ENCODE measurements around the gene CRYAB. TPM values are rescaled to one million over a fixed set of nuclear protein-coding genes. Genes with fewer than 3 reads are reported as not detected.

CRYAB gene
- total RNA-seq, 1 experiment from 2014 or later = 1.1 TPM

DNA sequence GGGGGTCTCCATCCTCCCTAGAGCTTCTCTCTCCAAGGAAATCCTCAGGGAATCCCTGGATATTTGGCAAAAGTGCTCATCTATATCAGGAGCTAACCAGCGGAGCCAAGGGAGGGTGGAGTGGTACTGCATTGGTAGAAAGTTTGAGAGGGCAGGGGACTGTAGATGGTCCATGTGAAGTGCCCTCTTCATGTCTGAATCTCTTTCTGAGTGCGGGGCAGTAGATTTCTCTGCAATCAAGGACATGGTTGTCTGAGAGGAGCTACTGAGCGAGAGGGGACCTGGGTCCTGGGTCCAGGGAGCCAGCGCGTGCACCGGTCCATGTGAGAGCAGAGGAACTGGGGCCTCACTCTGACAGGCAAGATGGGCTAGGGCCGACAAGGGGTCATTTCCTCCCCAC is 26.3 kb upstream of the CRYAB start:
- H3K4me1 Mint-ChIP-seq (ENCODE audit: low read depth, unreplicated experiment) = peaks cover 15% of the 10 kb centered on the region
- H3K27me3 ChIP-seq (replicated peaks; ENCODE audit: control insufficient read depth, insufficient read depth, low read length) = no peaks in the 10 kb centered on the region
- H3K4me3 Mint-ChIP-seq (ENCODE audit: unreplicated experiment) = peak overlapping the region; percentile 77
- no TSS peak for BruUV-seq (replicated peaks)
- intact Hi-C loops (cut with micrococcal nuclease; ENCODE audit: unreplicated experiment) = loop anchor here (2.0 kb wide), 1 partner anchor 87 kb away; the partner anchor contains the start of gene DLAT
- H3K9me3 Mint-ChIP-seq (ENCODE audit: unreplicated experiment) = no peaks in the 10 kb centered on the region
- H3K36me3 Mint-ChIP-seq (ENCODE audit: insufficient read depth, unreplicated experiment) = peaks cover 5% of the 10 kb centered on the region
- no peak for DNase-seq
- H3K4me1 ChIP-seq = peaks cover 17% of the 10 kb centered on the region
- TF ChIP-seq, protein P1, sequence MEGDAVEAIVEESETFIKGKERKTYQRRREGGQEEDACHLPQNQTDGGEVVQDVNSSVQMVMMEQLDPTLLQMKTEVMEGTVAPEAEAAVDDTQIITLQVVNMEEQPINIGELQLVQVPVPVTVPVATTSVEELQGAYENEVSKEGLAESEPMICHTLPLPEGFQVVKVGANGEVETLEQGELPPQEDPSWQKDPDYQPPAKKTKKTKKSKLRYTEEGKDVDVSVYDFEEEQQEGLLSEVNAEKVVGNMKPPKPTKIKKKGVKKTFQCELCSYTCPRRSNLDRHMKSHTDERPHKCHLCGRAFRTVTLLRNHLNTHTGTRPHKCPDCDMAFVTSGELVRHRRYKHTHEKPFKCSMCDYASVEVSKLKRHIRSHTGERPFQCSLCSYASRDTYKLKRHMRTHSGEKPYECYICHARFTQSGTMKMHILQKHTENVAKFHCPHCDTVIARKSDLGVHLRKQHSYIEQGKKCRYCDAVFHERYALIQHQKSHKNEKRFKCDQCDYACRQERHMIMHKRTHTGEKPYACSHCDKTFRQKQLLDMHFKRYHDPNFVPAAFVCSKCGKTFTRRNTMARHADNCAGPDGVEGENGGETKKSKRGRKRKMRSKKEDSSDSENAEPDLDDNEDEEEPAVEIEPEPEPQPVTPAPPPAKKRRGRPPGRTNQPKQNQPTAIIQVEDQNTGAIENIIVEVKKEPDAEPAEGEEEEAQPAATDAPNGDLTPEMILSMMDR (IDR thresholded peaks at IDR 0.05; ENCODE audit: insufficient read depth in 1 of 2, low read depth in 1 of 2, low read length in 1 of 2, severe bottlenecking in 1 of 2, unreplicated experiment in 1 of 2) = no peak
- H3K27ac Mint-ChIP-seq (ENCODE audit: unreplicated experiment) = peak overlapping the region; percentile 2
- H3K4me3 ChIP-seq (ENCODE audit: low read depth, low read length) = no peak overlapping the region
- H3K9me3 ChIP-seq = no peaks in the 10 kb centered on the region
- CTCF ChIA-PET = interaction anchor here (0.9 to 5.5 kb wide), 5 partner anchors 11 to 85 kb away, joined by 3 to 66 read pairs (median 3); partner anchors contain the start of gene C11orf52
- POLR2A ChIA-PET = interaction anchor here (0.8 kb wide), 1 partner anchor 11 kb away, joined by 5 read pairs; no protein-coding TSS in a partner anchor
- no peaks in the 10 kb centered on the region for H3K36me3 ChIP-seq (ENCODE audit: control insufficient read depth, insufficient read depth, low read length)
- H3K27me3 Mint-ChIP-seq (ENCODE audit: insufficient read depth, unreplicated experiment) = no peaks in the 10 kb centered on the region

DNA sequence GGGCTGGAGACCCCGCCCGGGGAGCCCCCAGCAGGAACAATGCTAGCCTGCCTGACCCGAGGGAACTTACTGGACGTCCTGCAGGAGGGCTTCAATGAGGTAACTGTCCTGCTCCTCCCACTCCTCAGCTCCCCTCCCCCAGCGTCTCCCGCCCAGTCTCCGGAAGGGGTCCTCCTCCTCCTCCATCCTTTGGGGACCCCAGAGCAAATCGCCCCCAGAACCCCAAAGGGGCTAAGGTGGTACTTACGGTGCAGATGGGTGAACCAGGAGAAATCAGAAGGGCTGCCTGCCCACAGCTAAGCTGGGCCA is 25.8 kb upstream of the CRYAB start:
- TF ChIP-seq, protein P1 (IDR thresholded peaks at IDR 0.05; ENCODE audit: insufficient read depth in 1 of 2, low read depth in 1 of 2, low read length in 1 of 2, severe bottlenecking in 1 of 2, unreplicated experiment in 1 of 2) = no peak
- Histone ChIP-seq H3K27me3 (replicated peaks; ENCODE audit: control insufficient read depth, insufficient read depth, low read length) (no peaks in the 10 kb centered on the region), H3K4me3 (ENCODE audit: low read depth, low read length) (peak overlapping the region; percentile 93), H3K4me1 (peaks cover 17% of the 10 kb centered on the region), H3K36me3 (ENCODE audit: control insufficient read depth, insufficient read depth, low read length) (no peaks in the 10 kb centered on the region), H3K9me3 (no peaks in the 10 kb centered on the region)
- ChIA-PET POLR2A (interaction anchor here (0.8 kb wide), 1 partner anchor 11 kb away, joined by 5 read pairs; no protein-coding TSS in a partner anchor), CTCF (interaction anchor here (0.9 to 5.5 kb wide), 5 partner anchors 11 to 86 kb away, joined by 3 to 66 read pairs (median 3); partner anchors contain the start of gene C11orf52)
- intact Hi-C loops (cut with micrococcal nuclease; ENCODE audit: unreplicated experiment) = loop anchor here (2.0 kb wide), 1 partner anchor 87 kb away; the partner anchor contains the start of gene DLAT
- H3K27me3 Mint-ChIP-seq (ENCODE audit: insufficient read depth, unreplicated experiment) = no peaks in the 10 kb centered on the region
- no TSS peak for BruUV-seq (replicated peaks)
- peak overlapping the region; percentile 77 for H3K4me3 Mint-ChIP-seq (ENCODE audit: unreplicated experiment)
- H3K4me1 Mint-ChIP-seq (ENCODE audit: low read depth, unreplicated experiment) = peaks cover 15% of the 10 kb centered on the region
- H3K36me3 Mint-ChIP-seq (ENCODE audit: insufficient read depth, unreplicated experiment) = peaks cover 5% of the 10 kb centered on the region
- H3K9me3 Mint-ChIP-seq (ENCODE audit: unreplicated experiment) = no peaks in the 10 kb centered on the region
- no peak for DNase-seq
- peak overlapping the region; percentile 2 for H3K27ac Mint-ChIP-seq (ENCODE audit: unreplicated experiment)

DNA sequence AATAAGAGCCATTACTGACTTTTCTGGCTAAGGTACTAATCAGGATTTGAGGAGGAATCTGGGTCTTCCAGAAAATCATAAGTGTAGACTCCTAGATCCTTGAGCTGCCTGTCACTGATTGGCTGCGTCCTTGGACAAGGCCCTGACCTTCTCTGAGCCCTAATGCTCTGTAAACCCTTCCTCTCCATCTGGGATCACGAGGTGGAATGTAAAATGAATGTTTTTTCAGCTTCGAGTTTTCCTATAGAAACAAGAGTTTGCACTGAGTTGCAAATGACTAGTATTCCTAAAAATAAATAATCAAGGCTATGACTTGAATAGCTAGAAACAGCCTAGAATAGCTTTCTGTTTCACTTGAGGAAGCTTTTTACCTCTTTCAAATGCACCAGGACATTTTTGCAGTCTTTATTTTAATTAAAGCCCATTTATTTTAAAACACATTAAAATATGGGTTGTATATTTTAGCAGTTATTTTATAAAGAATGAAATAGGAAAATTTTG is 24.5 kb upstream of the CRYAB start:
- Histone ChIP-seq H3K27me3 (replicated peaks; ENCODE audit: control insufficient read depth, insufficient read depth, low read length) (no peaks in the 10 kb centered on the region), H3K4me1 (peaks cover 17% of the 10 kb centered on the region), H3K4me3 (ENCODE audit: low read depth, low read length) (peak overlapping the region; percentile 93), H3K36me3 (ENCODE audit: control insufficient read depth, insufficient read depth, low read length) (no peaks in the 10 kb centered on the region), H3K9me3 (no peaks in the 10 kb centered on the region)
- CTCF ChIA-PET = interaction anchor here (0.7 to 5.5 kb wide), 3 partner anchors 9 to 46 kb away, joined by 3 to 66 read pairs (median 17); no protein-coding TSS in a partner anchor
- TF ChIP-seq, protein P1 (IDR thresholded peaks at IDR 0.05; ENCODE audit: insufficient read depth in 1 of 2, low read depth in 1 of 2, low read length in 1 of 2, severe bottlenecking in 1 of 2, unreplicated experiment in 1 of 2) = no peak
- Mint-ChIP-seq H3K27ac (ENCODE audit: unreplicated experiment) (no peak overlapping the region), H3K36me3 (ENCODE audit: insufficient read depth, unreplicated experiment) (peaks cover 5% of the 10 kb centered on the region), H3K9me3 (ENCODE audit: unreplicated experiment) (no peaks in the 10 kb centered on the region), H3K27me3 (ENCODE audit: insufficient read depth, unreplicated experiment) (no peaks in the 10 kb centered on the region), H3K4me1 (ENCODE audit: low read depth, unreplicated experiment) (peaks cover 15% of the 10 kb centered on the region), H3K4me3 (ENCODE audit: unreplicated experiment) (peak overlapping the region; percentile 77)
- DNase-seq = no peak
- POLR2A ChIA-PET = interaction anchor here (0.5 kb wide), 1 partner anchor 12 kb away, joined by 6 read pairs; no protein-coding TSS in a partner anchor
- no TSS peak for BruUV-seq (replicated peaks)
- intact Hi-C loops (cut with micrococcal nuclease; ENCODE audit: unreplicated experiment) = loop anchor here (1.0 to 2.0 kb wide), 2 partner anchors 8 to 89 kb away; partner anchors contain the start of gene DLAT
